ENCODE data around the gene RPP14.

DNA sequence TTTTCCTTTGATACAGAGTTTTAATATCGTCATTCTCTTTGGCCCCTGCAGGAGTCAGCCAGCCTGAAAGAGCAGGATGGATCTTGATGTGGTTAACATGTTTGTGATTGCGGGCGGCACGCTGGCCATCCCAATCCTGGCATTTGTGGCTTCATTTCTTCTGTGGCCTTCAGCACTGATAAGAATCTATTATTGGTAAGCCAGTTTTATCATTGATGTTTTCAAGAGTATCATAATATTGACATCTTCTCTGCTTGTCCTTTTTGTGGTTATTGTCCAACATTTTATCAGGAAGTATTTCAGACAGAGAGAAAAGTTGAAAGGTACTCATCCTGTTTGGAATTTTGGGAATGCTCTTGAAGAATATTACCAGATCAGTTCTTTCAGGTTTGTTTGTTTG lies 49.5 kb upstream of the RPP14 start:
- TF ChIP-seq, protein P1, sequence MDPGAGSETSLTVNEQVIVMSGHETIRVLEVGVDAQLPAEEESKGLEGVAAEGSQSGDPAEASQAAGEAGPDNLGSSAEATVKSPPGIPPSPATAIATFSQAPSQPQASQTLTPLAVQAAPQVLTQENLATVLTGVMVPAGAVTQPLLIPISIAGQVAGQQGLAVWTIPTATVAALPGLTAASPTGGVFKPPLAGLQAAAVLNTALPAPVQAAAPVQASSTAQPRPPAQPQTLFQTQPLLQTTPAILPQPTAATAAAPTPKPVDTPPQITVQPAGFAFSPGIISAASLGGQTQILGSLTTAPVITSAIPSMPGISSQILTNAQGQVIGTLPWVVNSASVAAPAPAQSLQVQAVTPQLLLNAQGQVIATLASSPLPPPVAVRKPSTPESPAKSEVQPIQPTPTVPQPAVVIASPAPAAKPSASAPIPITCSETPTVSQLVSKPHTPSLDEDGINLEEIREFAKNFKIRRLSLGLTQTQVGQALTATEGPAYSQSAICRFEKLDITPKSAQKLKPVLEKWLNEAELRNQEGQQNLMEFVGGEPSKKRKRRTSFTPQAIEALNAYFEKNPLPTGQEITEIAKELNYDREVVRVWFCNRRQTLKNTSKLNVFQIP (CRISPR knock-in tag; IDR thresholded peaks at IDR 0.05; ENCODE audit: borderline replicate concordance, low read depth): no peak
- TF ChIP-seq, protein P2, sequence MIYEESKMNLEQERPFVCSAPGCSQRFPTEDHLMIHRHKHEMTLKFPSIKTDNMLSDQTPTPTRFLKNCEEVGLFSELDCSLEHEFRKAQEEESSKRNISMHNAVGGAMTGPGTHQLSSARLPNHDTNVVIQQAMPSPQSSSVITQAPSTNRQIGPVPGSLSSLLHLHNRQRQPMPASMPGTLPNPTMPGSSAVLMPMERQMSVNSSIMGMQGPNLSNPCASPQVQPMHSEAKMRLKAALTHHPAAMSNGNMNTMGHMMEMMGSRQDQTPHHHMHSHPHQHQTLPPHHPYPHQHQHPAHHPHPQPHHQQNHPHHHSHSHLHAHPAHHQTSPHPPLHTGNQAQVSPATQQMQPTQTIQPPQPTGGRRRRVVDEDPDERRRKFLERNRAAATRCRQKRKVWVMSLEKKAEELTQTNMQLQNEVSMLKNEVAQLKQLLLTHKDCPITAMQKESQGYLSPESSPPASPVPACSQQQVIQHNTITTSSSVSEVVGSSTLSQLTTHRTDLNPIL (CRISPR knock-in tag; IDR thresholded peaks at IDR 0.05; ENCODE audit: low read depth): no peak
- TF ChIP-seq PPARA (CRISPR knock-in tag; IDR thresholded peaks at IDR 0.05; ENCODE audit: borderline replicate concordance) (no peak), ZFP3 (CRISPR knock-in tag; IDR thresholded peaks at IDR 0.05) (no peak), TCF4 (CRISPR knock-in tag; IDR thresholded peaks at IDR 0.05; ENCODE audit: borderline replicate concordance) (no peak), ISL1 (CRISPR knock-in tag; IDR thresholded peaks at IDR 0.05) (no peak), ZFP30 (CRISPR knock-in tag; IDR thresholded peaks at IDR 0.05) (no peak)
- TF ChIP-seq, protein P3, sequence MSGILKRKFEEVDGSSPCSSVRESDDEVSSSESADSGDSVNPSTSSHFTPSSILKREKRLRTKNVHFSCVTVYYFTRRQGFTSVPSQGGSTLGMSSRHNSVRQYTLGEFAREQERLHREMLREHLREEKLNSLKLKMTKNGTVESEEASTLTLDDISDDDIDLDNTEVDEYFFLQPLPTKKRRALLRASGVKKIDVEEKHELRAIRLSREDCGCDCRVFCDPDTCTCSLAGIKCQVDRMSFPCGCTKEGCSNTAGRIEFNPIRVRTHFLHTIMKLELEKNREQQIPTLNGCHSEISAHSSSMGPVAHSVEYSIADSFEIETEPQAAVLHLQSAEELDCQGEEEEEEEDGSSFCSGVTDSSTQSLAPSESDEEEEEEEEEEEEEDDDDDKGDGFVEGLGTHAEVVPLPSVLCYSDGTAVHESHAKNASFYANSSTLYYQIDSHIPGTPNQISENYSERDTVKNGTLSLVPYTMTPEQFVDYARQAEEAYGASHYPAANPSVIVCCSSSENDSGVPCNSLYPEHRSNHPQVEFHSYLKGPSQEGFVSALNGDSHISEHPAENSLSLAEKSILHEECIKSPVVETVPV (CRISPR knock-in tag; IDR thresholded peaks at IDR 0.05): no peak
- TF ChIP-seq, protein P4, sequence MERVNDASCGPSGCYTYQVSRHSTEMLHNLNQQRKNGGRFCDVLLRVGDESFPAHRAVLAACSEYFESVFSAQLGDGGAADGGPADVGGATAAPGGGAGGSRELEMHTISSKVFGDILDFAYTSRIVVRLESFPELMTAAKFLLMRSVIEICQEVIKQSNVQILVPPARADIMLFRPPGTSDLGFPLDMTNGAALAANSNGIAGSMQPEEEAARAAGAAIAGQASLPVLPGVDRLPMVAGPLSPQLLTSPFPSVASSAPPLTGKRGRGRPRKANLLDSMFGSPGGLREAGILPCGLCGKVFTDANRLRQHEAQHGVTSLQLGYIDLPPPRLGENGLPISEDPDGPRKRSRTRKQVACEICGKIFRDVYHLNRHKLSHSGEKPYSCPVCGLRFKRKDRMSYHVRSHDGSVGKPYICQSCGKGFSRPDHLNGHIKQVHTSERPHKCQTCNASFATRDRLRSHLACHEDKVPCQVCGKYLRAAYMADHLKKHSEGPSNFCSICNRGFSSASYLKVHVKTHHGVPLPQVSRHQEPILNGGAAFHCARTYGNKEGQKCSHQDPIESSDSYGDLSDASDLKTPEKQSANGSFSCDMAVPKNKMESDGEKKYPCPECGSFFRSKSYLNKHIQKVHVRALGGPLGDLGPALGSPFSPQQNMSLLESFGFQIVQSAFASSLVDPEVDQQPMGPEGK (CRISPR knock-in tag; IDR thresholded peaks at IDR 0.05; ENCODE audit: borderline replicate concordance): no peak

Measured in SK-N-SH treated with all-trans-retinoic acid at 6 μM for 48 hours (cell line).